ENCODE results near the gene PFN3. TPM values are rescaled to one million over a fixed set of nuclear protein-coding genes. Genes with fewer than 3 reads are reported as not detected.
A peak's percentile ranks its signal among the peaks of the same experiment; 100 is the strongest.

Gene PFN3
- total RNA-seq, 2 donors from 2014 or later: not detected

GRCh38 chr5:177357459-177358351 lies 42.8 kb downstream of the PFN3 start, which contains the start of gene RGS14:
TSS of gene RGS14 (plus strand) at chr5:177357924. CDS start at chr5:177358025, 101 bp downstream.
- Histone ChIP-seq H3K4me3 (peak within 1 kb of the TSS; percentile 9 to 36), H3K27ac (no peak within 1 kb of the TSS), H3K4me1 (peaks cover 0 to 11% of the 10 kb centered on the region in 2 donors), H3K9me3 (no peaks in the 10 kb centered on the region), H3K27me3 (no peaks in the 10 kb centered on the region), H3K36me3 (no peaks in the 10 kb centered on the region)
- no peak for DNase-seq (ENCODE audit: low spot score)
- TF ChIP-seq, protein P1, sequence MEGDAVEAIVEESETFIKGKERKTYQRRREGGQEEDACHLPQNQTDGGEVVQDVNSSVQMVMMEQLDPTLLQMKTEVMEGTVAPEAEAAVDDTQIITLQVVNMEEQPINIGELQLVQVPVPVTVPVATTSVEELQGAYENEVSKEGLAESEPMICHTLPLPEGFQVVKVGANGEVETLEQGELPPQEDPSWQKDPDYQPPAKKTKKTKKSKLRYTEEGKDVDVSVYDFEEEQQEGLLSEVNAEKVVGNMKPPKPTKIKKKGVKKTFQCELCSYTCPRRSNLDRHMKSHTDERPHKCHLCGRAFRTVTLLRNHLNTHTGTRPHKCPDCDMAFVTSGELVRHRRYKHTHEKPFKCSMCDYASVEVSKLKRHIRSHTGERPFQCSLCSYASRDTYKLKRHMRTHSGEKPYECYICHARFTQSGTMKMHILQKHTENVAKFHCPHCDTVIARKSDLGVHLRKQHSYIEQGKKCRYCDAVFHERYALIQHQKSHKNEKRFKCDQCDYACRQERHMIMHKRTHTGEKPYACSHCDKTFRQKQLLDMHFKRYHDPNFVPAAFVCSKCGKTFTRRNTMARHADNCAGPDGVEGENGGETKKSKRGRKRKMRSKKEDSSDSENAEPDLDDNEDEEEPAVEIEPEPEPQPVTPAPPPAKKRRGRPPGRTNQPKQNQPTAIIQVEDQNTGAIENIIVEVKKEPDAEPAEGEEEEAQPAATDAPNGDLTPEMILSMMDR (IDR thresholded peaks at IDR 0.05): no peak

GRCh38 chr5:177357146-177357458 lies 43.4 kb downstream of the PFN3 start:
- no peaks in the 10 kb centered on the region for H3K27me3 ChIP-seq
- TF ChIP-seq, protein P1 (IDR thresholded peaks at IDR 0.05): no peak
- peaks cover 0 to 6% of the 10 kb centered on the region in 2 donors for H3K4me1 ChIP-seq
- no peaks in the 10 kb centered on the region for H3K36me3 ChIP-seq
- no peak overlapping the region for H3K27ac ChIP-seq
- no peak overlapping the region for H3K4me3 ChIP-seq
- H3K9me3 ChIP-seq: no peaks in the 10 kb centered on the region
- no peak for DNase-seq (ENCODE audit: low spot score)

- Histone ChIP-seq H3K4me1 (peaks cover 0 to 6% of the 10 kb centered on the region in 2 donors), H3K9me3 (no peaks in the 10 kb centered on the region), H3K4me3 (no peak overlapping the region), H3K36me3 (no peaks in the 10 kb centered on the region), H3K27me3 (no peaks in the 10 kb centered on the region), H3K27ac (no peak overlapping the region)
- TF ChIP-seq, protein P1 (IDR thresholded peaks at IDR 0.05): no peak
- DNase-seq (ENCODE audit: low spot score): no peak
These were observed 43.7 kb downstream of the PFN3 start for GRCh38 chr5:177356746-177357145.

DNA sequence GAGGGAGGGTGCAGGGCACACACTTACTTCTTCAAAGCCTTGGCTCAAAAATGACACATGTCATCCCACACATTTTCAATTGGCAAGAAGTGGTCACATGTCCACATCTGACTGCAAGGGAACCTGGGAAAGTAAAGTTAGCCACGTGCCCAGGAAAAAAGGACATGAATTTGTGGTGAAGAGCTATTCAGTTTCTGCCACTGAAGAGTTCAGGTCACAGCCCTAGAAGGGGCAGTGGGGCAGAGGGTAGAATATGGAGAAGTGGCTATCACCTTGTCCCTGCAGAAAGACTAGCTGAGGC lies 44.6 kb downstream of the PFN3 start:
- Histone ChIP-seq H3K9me3 (no peaks in the 10 kb centered on the region), H3K27ac (no peak overlapping the region), H3K4me1 (peaks cover 0 to 9% of the 10 kb centered on the region in 2 donors), H3K27me3 (no peaks in the 10 kb centered on the region), H3K4me3 (no peak overlapping the region), H3K36me3 (no peaks in the 10 kb centered on the region)
- DNase-seq (ENCODE audit: low spot score): no peak
- TF ChIP-seq, protein P1 (IDR thresholded peaks at IDR 0.05): no peak

DNA sequence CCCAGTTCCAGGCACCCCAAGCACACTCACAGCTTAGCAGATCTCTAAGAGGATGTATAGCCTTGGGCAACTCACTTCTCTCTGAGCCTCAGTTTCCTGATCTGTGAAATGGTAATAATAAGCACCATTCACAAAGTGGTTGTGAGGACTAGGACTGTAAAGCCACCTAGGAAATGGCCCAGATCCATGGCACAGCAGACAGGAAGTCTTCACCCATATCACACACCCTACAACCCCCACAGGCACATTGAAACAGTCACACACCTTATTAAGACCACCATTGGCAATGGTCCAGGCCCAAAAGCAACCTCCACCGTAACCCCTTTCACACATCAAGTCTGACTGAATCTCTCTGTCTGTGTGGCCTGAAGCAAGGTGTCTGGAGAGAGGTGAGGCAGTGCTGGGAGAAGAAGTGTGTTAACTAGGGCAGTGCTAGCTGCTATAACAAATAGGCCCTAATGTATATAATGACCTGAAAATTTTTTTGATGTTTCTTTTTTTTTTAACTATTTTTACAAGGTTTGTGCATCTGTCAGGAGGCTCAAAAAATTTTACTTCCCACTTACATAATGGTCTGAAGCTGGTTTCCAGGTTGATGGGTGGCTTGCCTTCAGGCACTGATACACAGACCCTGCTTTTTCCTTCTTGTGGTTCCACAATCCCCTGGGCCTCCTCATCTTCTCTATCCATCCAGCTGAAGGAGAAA lies 45.1 kb downstream of the PFN3 start:
- no peaks in the 10 kb centered on the region for H3K9me3 ChIP-seq
- TF ChIP-seq, protein P1 (IDR thresholded peaks at IDR 0.05): no peak
- H3K4me1 ChIP-seq: peaks cover 0 to 14% of the 10 kb centered on the region in 2 donors
- no peak overlapping the region for H3K27ac ChIP-seq
- H3K27me3 ChIP-seq: no peaks in the 10 kb centered on the region
- no peak overlapping the region for H3K4me3 ChIP-seq
- DNase-seq (ENCODE audit: low spot score): no peak
- H3K36me3 ChIP-seq: no peaks in the 10 kb centered on the region
